PC-3 (cell line): Measurements from ENCODE around the gene TFIP11. TPM values are rescaled to one million over a fixed set of nuclear protein-coding genes. Genes with fewer than 3 reads are reported as not detected.

Experiments used
- ATAC-seq: fragments of 200-7000 bp; cut with Tn5 transposase; 2 replicates; pipeline ENCODE4 v1.9.1; 2020; ENCODE audit warnings: mild to moderate bottlenecking, moderate library complexity
- BruUV-seq: library from RNA; stranded (reverse); fragments of 400-500 nt; replicated peaks from 2 replicates; lab custom pipeline; 2021; lab: Mats Ljungman, UMichigan
- CTCF ChIA-PET: fragments of 300-600 bp; sonication (Branson Sonifier 250); formaldehyde crosslinking; loops from one replicate; lab custom pipeline; 2022; ENCODE audit warnings: antibody characterized with exemption; lab: Charles Lee
- POLR2A ChIA-PET: fragments of 300-600 bp; sonication (Branson Sonifier 250); formaldehyde crosslinking; loops from one replicate; lab custom pipeline; 2022; ENCODE audit warnings: antibody characterized with exemption; ENCODE audit not compliant: unreplicated experiment; lab: Charles Lee
- DNase-seq: peaks from one replicate; pipeline ENCODE4 v3.0.0-alpha.2; 2015
- H2AFZ ChIP-seq: fragments of 300-600 bp; sonication (generic); 2 replicates; pipeline ENCODE4 v1.6.0; 2016; ENCODE audit warnings: antibody characterized with exemption, low read length
- H3F3A ChIP-seq: fragments of 300-600 bp; sonication (generic); one replicate; pipeline ENCODE4 v1.6.0; 2017; ENCODE audit warnings: antibody characterized with exemption, low read length, control low read depth, mild to moderate bottlenecking; ENCODE audit not compliant: unreplicated experiment
- H3K27ac ChIP-seq: fragments of 300-600 bp; sonication (generic); 2 replicates; pipeline ENCODE4 v1.5.1; 2016; ENCODE audit warnings: mild to moderate bottlenecking, low read length
- H3K27me3 ChIP-seq: fragments of 300-600 bp; sonication (generic); 2 replicates; pipeline ENCODE4 v1.6.1; 2016; ENCODE audit warnings: low read length, mixed read lengths
- H3K36me3 ChIP-seq: fragments of 300-600 bp; sonication (generic); 2 replicates; pipeline ENCODE4 v1.6.1; 2016; ENCODE audit warnings: low read depth, mixed run types, low read length, mixed read lengths
- H3K4me1 ChIP-seq: fragments of 300-600 bp; sonication (generic); 2 replicates; pipeline ENCODE4 v1.5.1; 2016; ENCODE audit warnings: low read length; ENCODE audit not compliant: insufficient read depth
- H3K4me2 ChIP-seq: fragments of 300-600 bp; sonication (generic); 2 replicates; pipeline ENCODE4 v1.6.0; 2016; ENCODE audit warnings: low read length
- H3K4me3 ChIP-seq: fragments of 300-600 bp; sonication (generic); 2 replicates; pipeline ENCODE4 v1.5.1; 2016; ENCODE audit warnings: mild to moderate bottlenecking, low read length, mixed read lengths
- H3K79me2 ChIP-seq: fragments of 300-600 bp; sonication (generic); 2 replicates; pipeline ENCODE4 v1.6.1; 2017; ENCODE audit warnings: low read length, mixed read lengths
- H3K9ac ChIP-seq: fragments of 300-600 bp; sonication (generic); 2 replicates; pipeline ENCODE4 v1.6.0; 2016; ENCODE audit warnings: mild to moderate bottlenecking, low read length
- H3K9me2 ChIP-seq: fragments of 300-600 bp; sonication (generic); replicated peaks from 2 replicates; pipeline ENCODE4 v1.6.1; 2016; ENCODE audit warnings: mixed run types, low read length, mixed read lengths
- H3K9me3 ChIP-seq: fragments of 300-600 bp; sonication (generic); 2 replicates; pipeline ENCODE4 v1.6.1; 2016; ENCODE audit warnings: low read length, mixed read lengths
- H4K20me1 ChIP-seq: fragments of 300-600 bp; sonication (generic); 2 replicates; pipeline ENCODE4 v1.6.1; 2016; ENCODE audit warnings: low read length, mixed read lengths
- CTCF ChIP-seq: fragments of 300-600 bp; sonication (generic); conservative IDR thresholded peaks from 2 replicates; pipeline ENCODE4 v1.5.1; 2017; ENCODE audit warnings: antibody characterized with exemption, low read depth, mild to moderate bottlenecking, low read length
- EZH2 ChIP-seq: fragments of 300-600 bp; sonication (generic); IDR thresholded peaks from one replicate; pipeline ENCODE4 v1.6.1; 2017; ENCODE audit warnings: antibody characterized with exemption, mild to moderate bottlenecking, low read length; ENCODE audit not compliant: unreplicated experiment
- EZH2phosphoT487 ChIP-seq: fragments of 300-600 bp; sonication (generic); IDR thresholded peaks from 2 replicates; pipeline ENCODE4 v1.6.1; 2018; ENCODE audit warnings: mild to moderate bottlenecking, antibody characterized with exemption, low read length, borderline replicate concordance
- intact Hi-C: fragments of 100-400 bp; cut with micrococcal nuclease; formaldehyde crosslinking; loops from 2 replicates; pipeline ENCODE4 v1.9.0; 2023
- total RNA-seq: library from RNA; depleted of rRNA; stranded (reverse); fragments of >200 nt; gene quantifications from 2 replicates; pipeline ENCODE4 v1.2.3, GENCODE V29; 2014

Gene TFIP11
- total RNA-seq, 1 experiment from 2014 or later, result 22.4 TPM

DNA sequence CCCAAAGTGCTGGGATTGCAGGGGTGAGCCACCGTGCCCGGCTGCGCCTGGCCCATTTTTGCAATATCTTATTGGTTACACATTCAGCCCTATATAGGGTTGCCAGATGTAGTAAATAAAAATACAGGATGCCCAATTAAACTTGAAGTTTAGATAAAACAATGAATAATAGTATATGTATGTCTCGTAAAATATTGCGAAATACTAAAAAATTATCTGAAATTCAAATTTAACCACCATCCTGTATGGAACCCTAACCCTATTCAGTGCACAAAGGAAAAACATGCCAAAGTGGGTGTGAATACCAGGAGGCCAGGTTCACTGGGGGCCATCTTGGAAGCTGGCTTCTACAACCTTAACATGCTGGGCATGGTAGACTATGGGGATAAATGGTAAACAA is 5.2 kb upstream of the TFIP11 start:
- TF ChIP-seq CTCF (no peak), EZH2phosphoT487 (no peak), EZH2 (no peak)
- DNase-seq, result no peak
- no peak overlapping the region for H3K9ac ChIP-seq
- POLR2A ChIA-PET, result interaction anchor here (0.6 kb wide), 1 partner anchor 29 kb away, joined by 5 read pairs; no protein-coding TSS in a partner anchor
- peaks cover 6% of the 10 kb centered on the region; the same call in 1 of the 2 replicates for H3K4me1 ChIP-seq
- no peak overlapping the region for H3K4me3 ChIP-seq
- no TSS peak for BruUV-seq
- H3K4me2 ChIP-seq, result no peak overlapping the region
- ATAC-seq, result no peak
- peaks cover 19% of the 10 kb centered on the region for H3K79me2 ChIP-seq
- intact Hi-C loops, result loop anchor here (10.0 kb wide), 1 partner anchor 67 kb away; no protein-coding TSS in a partner anchor
- H3K9me3 ChIP-seq, result no peaks in the 10 kb centered on the region
- no peak overlapping the region for H3K27ac ChIP-seq
- H3F3A ChIP-seq, result no peaks in the 10 kb centered on the region
- CTCF ChIA-PET, result no interaction called here
- H3K9me2 ChIP-seq, result no peaks in the 10 kb centered on the region
- H3K36me3 ChIP-seq, result no peaks in the 10 kb centered on the region
- no peaks in the 10 kb centered on the region for H4K20me1 ChIP-seq
- no peaks in the 10 kb centered on the region for H3K27me3 ChIP-seq
- H2AFZ ChIP-seq, result no peak overlapping the region

GRCh38 chr22:26516503-26516902 is 4.2 kb upstream of the TFIP11 start:
- intact Hi-C loops, result loop anchor here (10.0 kb wide), 1 partner anchor 68 kb away; no protein-coding TSS in a partner anchor
- H3K9ac ChIP-seq, result no peak overlapping the region
- CTCF ChIA-PET, result no interaction called here
- H4K20me1 ChIP-seq, result no peaks in the 10 kb centered on the region
- no peaks in the 10 kb centered on the region for H3K36me3 ChIP-seq
- no peak overlapping the region for H3K4me3 ChIP-seq
- POLR2A ChIA-PET, result no interaction called here
- TF ChIP-seq EZH2phosphoT487, result no peak
- no peak for TF ChIP-seq CTCF
- no peak for TF ChIP-seq EZH2
- H2AFZ ChIP-seq, result no peak overlapping the region
- H3K79me2 ChIP-seq, result peaks cover 26% of the 10 kb centered on the region
- H3K4me2 ChIP-seq, result no peak overlapping the region
- no peaks in the 10 kb centered on the region for H3K9me3 ChIP-seq
- no peaks in the 10 kb centered on the region for H3F3A ChIP-seq
- H3K27me3 ChIP-seq, result no peaks in the 10 kb centered on the region
- no TSS peak for BruUV-seq
- H3K9me2 ChIP-seq, result no peaks in the 10 kb centered on the region
- ATAC-seq, result no peak
- H3K4me1 ChIP-seq, result peaks cover 6% of the 10 kb centered on the region; the same call in 1 of the 2 replicates
- no peak overlapping the region for H3K27ac ChIP-seq
- DNase-seq, result no peak

- H3K9me2 ChIP-seq, result no peaks in the 10 kb centered on the region
- ATAC-seq, result no peak
- H3K4me2 ChIP-seq, result no peak overlapping the region
- no peaks in the 10 kb centered on the region for H3K36me3 ChIP-seq
- no peak overlapping the region for H3K4me3 ChIP-seq
- H2AFZ ChIP-seq, result no peak overlapping the region
- intact Hi-C loops, result loop anchor here (10.0 kb wide), 1 partner anchor 69 kb away; no protein-coding TSS in a partner anchor
- H3K9me3 ChIP-seq, result no peaks in the 10 kb centered on the region
- H3K27ac ChIP-seq, result no peak overlapping the region
- POLR2A ChIA-PET, result no interaction called here
- H4K20me1 ChIP-seq, result no peaks in the 10 kb centered on the region
- no peaks in the 10 kb centered on the region for H3K27me3 ChIP-seq
- H3F3A ChIP-seq, result no peaks in the 10 kb centered on the region
- CTCF ChIA-PET, result no interaction called here
- BruUV-seq, result no TSS peak
- H3K9ac ChIP-seq, result no peak overlapping the region
- no peak for TF ChIP-seq EZH2
- no peak for TF ChIP-seq CTCF
- TF ChIP-seq EZH2phosphoT487, result no peak
- no peak for DNase-seq
- peaks cover 32% of the 10 kb centered on the region for H3K79me2 ChIP-seq
- peaks cover 11% of the 10 kb centered on the region; the same call in 1 of the 2 replicates for H3K4me1 ChIP-seq
Measured at GRCh38 chr22:26515931-26516330, 3.7 kb upstream of the TFIP11 start.
